Posterior cingulate gyrus (tissue), 11 donors: ENCODE measurements around the gene EPSTI1.

Source experiments
- DNase-seq, 10 donors: peaks; one replicate each; pipeline versions ENCODE4 v3.0.0 to v3.0.0-alpha.2; 2020 to 2021; ENCODE audit warnings: mixed read lengths in 3 of 10
- intact Hi-C: fragments of 100-400 bp; cut with DNase I; formaldehyde crosslinking; loops from one replicate; pipeline ENCODE4 v1.15.1; 2023

Gene EPSTI1

DNA sequence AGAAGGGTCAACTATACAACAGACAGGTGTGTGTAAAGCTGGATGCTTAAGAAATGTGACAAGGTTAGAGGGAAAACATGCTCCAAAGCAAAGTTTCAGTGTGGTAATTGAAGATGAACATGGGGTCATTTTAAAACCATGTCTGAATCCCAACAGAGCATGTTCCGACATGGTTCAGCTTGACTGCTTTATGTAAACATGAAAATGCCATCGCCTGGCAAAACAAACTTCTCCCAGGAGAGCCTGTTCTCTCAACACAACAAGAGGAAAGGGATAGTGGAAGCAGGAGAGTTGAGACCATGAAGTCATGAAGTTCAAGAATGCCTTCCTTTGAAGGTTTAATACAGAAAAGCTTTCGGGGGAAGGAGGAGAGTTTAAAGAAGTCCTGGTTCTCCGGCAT, 85.8 kb downstream of the EPSTI1 start:
- intact Hi-C loops: no loop called here
- DNase-seq: no peak

DNA sequence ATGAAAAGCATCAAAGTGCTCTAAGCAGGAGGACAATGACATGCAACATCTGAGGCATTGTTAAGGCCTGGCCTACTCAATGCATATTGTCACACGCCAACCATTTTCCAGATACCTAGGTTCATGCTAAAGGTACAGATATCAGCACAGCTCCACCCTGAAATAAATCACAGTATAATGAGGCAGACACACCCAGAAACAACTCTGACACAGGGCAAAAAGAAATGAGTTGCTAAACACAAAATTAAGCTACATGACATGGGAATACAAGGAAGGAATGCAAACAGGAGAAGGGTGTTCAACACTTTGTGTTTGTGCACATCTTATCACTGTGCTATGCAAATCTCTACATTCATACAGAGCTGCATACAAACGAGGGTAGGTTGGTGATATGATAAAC, 86.5 kb downstream of the EPSTI1 start:
- intact Hi-C loops: no loop called here
- no peak for DNase-seq

DNA sequence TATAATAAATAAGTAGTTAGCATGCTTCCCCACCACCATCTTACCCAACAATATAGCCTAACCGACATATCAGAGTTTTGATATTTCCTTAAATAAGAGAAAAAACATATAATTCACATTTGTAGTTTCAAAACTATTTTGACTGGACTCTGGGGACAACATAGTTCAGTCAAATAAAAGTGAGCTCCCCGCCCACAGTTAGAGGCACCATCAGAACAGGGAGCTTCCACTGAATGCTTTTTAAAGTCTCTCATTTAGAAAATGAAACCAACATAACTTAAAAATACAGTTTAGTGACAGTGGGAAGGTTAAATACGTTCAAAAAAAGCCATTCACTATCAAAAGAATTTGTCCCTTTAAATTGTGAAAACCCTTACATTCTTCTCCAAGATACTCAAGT, 92.8 kb downstream of the EPSTI1 start:
- no peak for DNase-seq
- intact Hi-C loops: no loop called here

DNA sequence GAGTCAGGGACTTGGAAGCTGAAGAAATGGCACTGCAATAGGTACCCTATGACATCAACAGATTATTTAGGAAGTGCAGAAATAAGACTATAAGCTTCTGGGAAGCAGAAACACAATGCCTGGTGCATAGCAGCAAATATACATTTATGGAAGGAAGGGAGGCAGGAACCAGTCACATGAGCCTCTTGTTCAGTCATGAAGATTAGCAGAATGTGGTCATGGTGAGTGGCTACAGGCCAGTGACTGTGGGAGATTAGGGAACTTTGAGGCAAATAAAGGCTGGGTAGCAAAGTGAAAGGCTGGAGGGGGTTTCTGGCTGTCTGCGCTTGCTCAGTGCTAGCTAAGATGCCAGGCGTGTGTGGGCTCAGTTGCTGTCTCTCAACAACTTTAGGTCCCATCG, 96.3 kb downstream of the EPSTI1 start:
- DNase-seq: no peak
- intact Hi-C loops: no loop called here

DNA sequence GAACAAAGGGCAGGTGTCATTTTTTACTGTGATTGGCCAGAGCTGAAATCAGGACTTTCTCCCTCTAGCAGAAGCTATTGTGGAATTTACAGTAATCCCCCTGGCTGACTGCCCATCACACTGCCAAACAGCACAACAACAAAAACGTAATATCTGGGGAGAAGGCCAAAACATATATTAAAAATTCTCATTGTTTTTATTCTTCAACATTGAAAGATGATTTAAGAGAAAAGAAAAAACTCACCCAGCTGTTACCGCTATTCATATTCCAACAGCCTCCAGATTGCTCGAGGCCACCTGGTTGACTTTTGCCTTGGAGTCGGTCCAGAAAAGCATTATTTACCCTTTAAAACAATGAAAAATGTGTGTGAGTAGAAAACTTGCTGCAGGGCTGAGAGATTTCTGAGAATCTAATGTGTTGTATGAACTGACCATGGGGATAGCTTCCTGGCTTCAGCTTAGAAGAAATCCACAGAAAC, 97.2 kb downstream of the EPSTI1 start:
- no peak for DNase-seq
- intact Hi-C loops: no loop called here

DNA sequence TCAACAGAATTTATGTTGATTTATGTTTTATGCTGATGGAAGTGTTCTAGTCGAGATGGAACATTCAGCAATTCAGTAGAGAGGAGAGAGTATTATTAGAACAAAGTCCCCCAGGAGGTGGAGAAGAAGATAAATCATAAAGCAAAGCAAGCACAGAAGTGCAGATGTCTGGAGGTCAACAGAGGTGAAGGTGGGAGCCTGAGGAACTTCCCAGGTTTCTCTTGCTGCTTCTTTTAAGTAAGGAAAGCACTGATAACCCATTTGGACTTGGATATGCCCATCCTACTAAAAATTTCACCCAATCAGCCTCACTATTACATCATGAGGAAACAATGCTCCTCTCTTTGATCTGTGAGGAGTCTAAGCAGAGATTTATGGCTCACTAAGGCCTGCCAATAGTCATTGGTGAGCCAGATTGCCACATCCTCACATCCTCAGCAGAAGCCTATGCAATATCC, 98.8 kb downstream of the EPSTI1 start:
- intact Hi-C loops: no loop called here
- no peak for DNase-seq

DNA sequence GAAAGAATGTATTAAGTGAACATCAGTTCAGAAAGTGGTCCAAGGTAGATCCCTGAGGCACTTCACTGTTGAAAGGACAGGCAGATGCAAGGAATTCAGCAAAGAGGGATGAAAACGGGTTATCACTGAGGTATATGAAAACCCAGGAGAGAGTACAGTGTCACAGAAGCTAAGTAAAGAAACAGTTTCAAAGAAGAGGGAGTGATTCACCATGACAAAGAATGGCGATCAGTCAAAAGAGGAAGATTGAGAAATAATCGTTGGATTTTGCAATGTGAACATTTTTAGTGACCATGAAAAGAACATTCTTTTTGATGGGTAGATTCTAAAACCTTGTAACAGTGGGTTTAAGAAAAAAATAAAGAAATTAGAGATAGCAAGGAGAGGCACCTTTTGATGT, 99.3 kb downstream of the EPSTI1 start:
- intact Hi-C loops: no loop called here
- DNase-seq: no peak

DNA sequence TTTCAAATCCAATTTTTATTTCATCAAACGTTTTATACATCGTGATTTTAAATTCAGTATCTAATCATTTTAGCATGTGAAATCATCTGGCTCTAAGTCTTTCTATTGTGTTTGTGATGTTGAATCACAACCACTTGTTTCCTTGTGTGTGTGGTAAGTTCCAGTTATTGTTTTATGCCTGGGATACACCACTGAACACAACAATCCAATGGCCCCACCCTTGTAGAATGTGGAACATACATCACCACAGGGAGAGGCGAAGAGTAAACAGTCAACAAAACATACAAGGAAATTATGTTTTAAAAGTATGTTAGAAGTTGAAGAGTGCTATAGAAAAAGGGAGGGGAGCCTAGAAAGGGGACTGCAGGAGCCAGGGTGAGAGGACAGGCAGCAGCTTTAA, 100.5 kb downstream of the EPSTI1 start:
- DNase-seq: no peak
- intact Hi-C loops: no loop called here

DNA sequence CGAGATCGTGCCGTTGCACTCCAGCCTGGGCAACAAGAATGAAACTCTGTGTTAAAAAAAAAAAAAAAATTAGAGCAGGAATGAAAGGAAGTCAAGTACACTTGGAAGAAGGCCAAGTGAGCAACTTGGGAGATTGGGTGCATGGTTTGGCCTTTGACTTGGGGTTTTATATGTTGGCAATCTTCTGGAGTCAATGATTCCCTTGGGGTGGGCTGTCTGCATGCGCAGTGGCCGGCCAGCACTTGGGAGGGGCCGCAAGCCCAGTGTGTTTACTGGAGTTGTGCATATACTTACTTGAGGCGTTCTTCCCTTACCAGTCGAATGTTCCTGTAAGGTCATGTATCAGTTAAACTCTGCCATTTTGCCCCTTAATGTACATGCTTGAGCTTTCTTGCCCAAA, 106.7 kb downstream of the EPSTI1 start:
- DNase-seq: no peak
- intact Hi-C loops: no loop called here

DNA sequence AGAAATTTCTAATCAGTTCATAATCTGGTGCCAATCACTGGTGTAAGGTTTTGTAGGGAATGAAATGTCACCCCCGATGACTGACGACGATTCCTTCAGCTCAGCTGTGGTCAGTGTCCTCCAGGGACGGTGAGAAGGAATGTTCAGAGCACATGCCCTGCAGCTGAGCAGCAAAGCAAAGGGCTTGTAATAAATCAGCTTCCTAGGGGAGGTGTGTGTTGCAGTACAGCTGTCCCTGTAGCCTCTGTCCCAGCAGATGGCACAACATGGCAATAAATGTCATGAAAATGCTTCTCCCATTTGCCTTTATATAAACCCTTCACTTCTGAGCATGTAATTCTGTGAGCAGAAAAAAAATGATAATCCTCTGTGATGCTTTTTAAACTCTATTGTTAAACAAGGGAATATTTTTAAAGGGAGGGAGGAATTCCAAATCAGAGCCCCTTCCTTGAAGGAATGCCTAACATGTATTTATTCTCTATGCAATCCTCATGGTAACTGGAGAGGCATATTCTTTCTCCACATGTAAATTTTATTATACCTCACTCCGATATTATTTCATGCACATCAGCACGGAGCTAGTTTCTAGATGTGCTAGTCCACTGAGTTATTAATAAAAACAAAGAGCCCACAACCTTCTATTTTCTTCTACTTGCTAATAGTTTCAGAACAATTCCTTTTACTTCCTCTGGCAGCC, 108.1 kb downstream of the EPSTI1 start:
- DNase-seq: no peak
- intact Hi-C loops: no loop called here

DNA sequence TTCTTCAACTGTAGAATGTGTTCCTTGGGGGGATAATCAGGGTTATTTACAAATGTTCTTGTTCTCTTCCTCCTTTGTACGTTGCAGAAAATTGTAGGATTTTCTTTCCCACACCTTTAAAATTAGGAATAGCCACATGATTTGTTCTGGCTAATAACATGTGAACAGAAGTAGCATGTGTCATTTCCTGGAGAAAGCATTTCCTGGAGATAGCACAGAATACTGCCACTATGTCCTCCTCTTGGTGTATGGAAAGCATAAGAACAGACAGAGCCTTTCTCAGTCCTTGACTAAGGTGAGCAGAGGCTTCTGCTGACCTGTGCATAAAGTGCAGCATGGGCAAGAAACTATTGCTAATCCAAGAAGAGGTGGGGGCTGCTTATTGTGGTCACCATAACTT, 108.9 kb downstream of the EPSTI1 start:
- DNase-seq: no peak
- intact Hi-C loops: no loop called here

DNA sequence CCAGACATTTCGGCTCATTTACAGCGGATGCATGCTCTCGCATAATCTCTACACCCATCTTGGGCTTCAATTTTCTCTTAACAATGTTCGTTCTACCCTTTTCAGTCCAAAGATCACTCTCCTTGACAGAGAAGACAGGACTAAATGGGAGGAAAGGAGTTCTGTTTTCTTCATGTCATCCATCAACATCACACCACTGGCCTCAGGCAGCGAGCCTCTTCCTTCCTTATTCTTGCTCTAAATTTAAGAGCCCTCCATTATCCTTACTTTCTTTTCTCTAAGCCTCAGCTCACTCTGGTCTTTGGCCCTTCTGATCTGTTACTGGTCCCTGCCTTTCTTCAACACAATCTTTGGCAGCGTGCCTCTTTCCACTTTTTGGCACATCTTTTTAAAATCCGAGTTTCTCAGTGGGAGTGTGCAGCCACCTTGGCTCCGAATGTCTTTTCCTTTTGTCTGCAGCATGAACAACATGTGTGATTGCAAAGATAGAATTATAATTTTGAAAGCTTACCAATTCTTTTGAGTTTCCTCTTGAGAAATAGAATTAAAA, 111.9 kb downstream of the EPSTI1 start:
- DNase-seq: peak in 1 of 10 donors; percentile 14
- intact Hi-C loops: no loop called here

DNA sequence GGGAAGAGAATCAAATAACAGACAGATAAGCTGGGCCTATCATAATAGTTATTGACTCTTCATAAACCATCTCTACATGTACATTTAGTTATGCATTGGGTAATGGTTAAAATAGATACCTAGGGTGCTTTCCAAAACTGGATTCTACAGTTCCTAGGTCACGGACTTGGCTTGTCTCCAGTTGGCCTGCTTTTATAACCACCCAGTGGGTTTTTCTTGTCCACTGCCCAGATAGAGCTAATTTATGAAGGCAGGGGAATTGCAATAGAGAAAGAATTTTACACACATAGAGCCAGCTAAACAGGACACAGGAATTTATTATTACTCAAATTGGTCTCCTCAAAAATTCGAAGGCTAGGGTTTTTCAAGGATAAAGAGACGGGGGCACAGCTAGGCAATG, 113.3 kb downstream of the EPSTI1 start:
- no peak for DNase-seq

DNA sequence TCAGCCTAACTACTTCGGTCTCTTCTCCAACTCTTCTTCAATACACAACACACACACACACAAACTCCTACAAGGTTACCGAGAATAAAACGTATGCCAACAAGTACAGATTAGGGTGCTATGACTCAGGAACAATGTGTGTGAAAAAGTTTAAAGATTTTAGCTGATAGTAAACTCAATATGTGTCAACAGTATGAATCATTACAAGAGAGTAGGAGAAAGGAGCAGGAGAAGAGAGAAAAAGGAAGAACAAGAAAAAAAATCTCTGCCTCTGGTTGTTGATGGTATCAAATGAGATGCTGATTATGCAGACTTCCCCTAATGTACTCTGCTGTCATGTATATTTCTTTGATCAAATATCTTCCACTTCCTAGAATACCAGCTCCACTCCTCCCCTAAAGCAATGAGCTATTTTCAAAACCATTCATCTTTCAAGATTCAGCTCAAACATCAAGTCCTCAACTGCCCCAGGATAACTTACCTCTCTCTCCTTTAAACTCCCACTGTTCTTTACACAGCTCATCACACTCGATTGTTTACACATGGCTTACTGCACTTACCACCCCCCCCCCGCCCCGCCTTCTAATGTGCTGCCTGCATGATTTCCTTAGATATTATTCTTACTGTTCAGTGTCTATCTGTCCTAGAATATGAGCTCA, 115.0 kb downstream of the EPSTI1 start:
- intact Hi-C loops: no loop called here
- DNase-seq: no peak

More for the DNA sequence above, 113.3 kb downstream of the EPSTI1 start:
- intact Hi-C loops: no loop called here

DNA sequence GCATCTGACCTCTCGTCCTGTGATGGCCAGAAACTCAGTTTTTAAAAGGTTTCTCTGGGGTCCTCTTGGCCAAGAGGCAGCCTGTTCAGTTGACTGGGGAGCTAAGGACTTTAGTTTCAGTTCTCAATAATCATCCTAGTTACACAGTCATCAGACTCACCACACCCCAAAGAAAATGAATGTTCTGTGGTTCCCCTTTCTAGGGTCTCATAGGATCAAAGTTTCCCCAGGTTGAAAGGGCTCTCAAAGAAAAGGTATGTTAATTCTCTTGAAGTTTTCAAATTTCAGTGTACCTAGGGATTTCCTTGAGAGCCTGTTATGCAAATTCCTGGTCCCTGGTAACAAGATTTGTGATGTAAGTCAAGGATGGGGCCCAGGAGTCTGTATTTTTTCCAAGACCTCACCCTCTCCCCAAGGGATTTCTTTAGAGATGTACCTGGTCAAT, 115.7 kb downstream of the EPSTI1 start:
- intact Hi-C loops: no loop called here

DNA sequence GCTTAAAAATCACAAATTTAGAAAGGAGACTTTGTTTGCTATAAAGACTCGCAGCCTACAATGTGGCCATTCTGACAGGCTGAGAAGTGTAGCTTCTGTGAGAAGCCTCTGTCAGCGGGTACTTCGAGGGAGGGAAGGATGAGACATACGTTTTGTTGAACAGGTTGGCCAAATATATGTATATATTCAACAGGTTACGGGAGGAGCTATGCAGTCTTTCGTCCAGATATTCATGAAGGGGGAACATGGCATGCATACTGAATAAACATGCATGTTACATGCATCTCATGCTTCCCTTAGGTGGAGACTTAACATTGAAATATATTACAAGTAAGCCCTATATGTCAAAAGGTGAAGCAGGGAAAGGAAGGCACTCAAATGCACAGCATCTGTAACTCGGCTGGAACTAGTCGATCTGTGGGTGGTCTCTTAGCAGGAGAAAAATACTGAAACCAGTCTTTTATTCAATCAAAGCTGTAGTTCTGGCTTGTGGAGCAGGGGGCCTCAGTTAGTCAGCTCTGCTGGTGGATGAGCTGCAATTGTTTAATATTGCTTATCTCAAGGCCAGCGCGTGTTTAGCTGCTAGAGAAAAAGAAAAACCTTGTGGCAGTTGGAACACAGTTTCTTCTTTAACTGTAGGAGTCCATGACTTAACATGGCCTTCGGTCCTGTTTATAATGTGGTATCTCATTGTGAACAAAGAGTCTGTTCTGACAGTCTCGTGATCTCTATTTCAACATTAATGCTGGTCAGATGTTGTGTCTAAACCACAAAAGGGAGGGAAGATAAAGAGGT, 116.4 kb downstream of the EPSTI1 start:
- intact Hi-C loops: no loop called here
- peak in 1 of 10 donors; percentile 14 for DNase-seq

More for the DNA sequence above, 115.7 kb downstream of the EPSTI1 start:
- DNase-seq: no peak

DNA sequence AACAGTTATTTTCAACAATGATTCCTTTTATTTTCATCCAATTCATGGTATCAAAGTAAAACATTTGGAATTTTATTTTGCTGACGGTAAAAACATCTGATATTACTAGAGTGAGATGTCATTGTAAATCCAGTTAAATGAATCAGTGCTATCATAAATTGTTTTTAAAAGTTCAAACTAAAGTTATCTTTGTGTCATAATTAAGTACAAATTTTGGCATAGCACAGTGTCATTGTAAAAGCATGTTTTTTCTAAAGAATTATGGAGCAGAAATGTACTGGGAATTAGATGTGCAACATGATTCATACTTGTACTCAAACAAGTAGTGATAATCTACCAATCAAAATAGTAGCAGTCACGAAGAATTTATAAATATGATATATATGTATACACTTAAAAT, 117.8 kb downstream of the EPSTI1 start:
- DNase-seq: no peak
- intact Hi-C loops: no loop called here

DNA sequence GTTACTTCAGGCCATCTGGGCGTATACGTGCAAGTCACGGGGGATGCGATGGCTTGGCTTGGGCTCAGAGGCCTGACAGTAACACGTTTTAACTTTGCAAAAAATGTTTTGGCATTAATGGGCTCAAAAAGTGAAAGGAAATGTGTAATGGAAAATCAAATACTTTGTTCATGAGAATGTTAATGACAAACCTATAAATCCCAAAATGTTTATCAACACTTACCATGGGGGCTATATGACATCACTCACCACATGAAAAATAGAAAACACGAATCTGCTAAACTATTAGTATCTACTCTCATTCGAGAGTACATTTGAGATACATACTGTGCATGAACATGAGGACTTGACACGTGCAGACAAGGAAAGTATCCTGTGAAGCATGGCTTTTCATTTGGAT, 119.0 kb downstream of the EPSTI1 start:
- intact Hi-C loops: no loop called here
- DNase-seq: no peak

DNA sequence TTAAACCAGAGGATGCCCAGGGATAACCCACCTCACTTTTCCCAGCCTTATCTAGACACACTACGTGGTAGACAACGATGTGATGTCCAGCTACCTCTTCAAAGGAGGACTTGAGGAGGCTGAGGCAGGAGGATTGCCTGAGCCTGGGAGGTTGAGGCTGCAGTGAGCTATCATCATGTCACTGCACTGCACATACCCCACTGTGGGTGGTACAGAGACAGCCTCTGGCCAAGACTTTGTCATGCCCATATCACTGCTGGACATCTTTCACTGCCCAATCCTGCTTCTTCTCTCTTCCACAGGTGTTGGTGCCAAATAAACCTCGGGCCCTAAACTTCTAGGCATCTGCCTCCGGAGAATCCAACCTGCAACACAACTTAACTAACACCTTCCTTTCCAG, 124.8 kb downstream of the EPSTI1 start:
- no peak for DNase-seq
- intact Hi-C loops: no loop called here

DNA sequence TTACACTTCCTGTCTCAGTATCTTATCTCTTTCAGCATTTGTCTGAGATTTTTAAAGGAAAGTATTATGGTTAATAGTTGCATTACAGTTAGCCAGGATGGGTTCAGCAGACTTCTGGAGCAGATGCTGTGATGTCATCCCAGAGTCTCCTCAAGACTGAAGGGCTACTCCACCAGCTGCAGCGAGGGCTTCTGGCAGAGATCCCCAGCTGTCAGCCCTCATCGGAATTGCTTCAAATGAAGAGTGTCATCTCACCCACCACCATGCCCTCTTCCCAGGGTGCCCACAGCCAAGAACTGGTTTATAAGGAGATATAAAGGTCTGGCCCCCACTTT, 126.3 kb downstream of the EPSTI1 start:
- DNase-seq: no peak
- intact Hi-C loops: no loop called here
